ENCODE measurements around the gene BRINP2. TPM values are rescaled to one million over a fixed set of nuclear protein-coding genes. Genes with fewer than 3 reads are reported as not detected.

The BRINP2 gene
- total RNA-seq, 1 experiment from 2014 or later = not detected

- H3K9me3 Mint-ChIP-seq (ENCODE audit: low read depth, unreplicated experiment) = no peaks in the 10 kb centered on the region
- TF ChIP-seq CTCF (IDR thresholded peaks at IDR 0.05; ENCODE audit: unreplicated experiment) = no peak
- intact Hi-C loops (cut with micrococcal nuclease; ENCODE audit: unreplicated experiment) = no loop called here
- no peaks in the 10 kb centered on the region for H3K36me3 Mint-ChIP-seq (ENCODE audit: insufficient read depth, unreplicated experiment)
- no peak overlapping the region for H3K27ac Mint-ChIP-seq (ENCODE audit: unreplicated experiment)
- peaks cover 14% of the 10 kb centered on the region for H3K4me1 Mint-ChIP-seq (ENCODE audit: low read depth, unreplicated experiment)
- BruUV-seq (replicated peaks) = no TSS peak
- CTCF ChIA-PET = interaction anchor here (0.8 kb wide), 1 partner anchor 32 kb away, joined by 3 read pairs; no protein-coding TSS in a partner anchor
- no peak overlapping the region for H3K4me3 Mint-ChIP-seq (ENCODE audit: low read depth, unreplicated experiment)
- no peak for DNase-seq
- peaks cover 35% of the 10 kb centered on the region for H3K27me3 Mint-ChIP-seq (ENCODE audit: unreplicated experiment)
Measured at GRCh38 chr1:177223359-177223758, 52.6 kb downstream of the BRINP2 start.

GRCh38 chr1:177227978-177228692, 57.4 kb downstream of the BRINP2 start:
- CTCF ChIA-PET = interaction anchor here (1.0 kb wide), 1 partner anchor 102 kb away, joined by 3 read pairs; no protein-coding TSS in a partner anchor
- TF ChIP-seq CTCF (IDR thresholded peaks at IDR 0.05; ENCODE audit: unreplicated experiment) = no peak
- Mint-ChIP-seq H3K27ac (ENCODE audit: unreplicated experiment) (no peak overlapping the region), H3K36me3 (ENCODE audit: insufficient read depth, unreplicated experiment) (no peaks in the 10 kb centered on the region), H3K27me3 (ENCODE audit: unreplicated experiment) (peaks cover 30% of the 10 kb centered on the region), H3K4me3 (ENCODE audit: low read depth, unreplicated experiment) (no peak overlapping the region), H3K4me1 (ENCODE audit: low read depth, unreplicated experiment) (no peaks in the 10 kb centered on the region), H3K9me3 (ENCODE audit: low read depth, unreplicated experiment) (no peaks in the 10 kb centered on the region)
- DNase-seq = no peak
- no TSS peak for BruUV-seq (replicated peaks)
- intact Hi-C loops (cut with micrococcal nuclease; ENCODE audit: unreplicated experiment) = no loop called here

GRCh38 chr1:177228693-177229065, 57.9 kb downstream of the BRINP2 start:
- Mint-ChIP-seq H3K4me3 (ENCODE audit: low read depth, unreplicated experiment) (no peak overlapping the region), H3K27ac (ENCODE audit: unreplicated experiment) (no peak overlapping the region), H3K27me3 (ENCODE audit: unreplicated experiment) (peaks cover 27% of the 10 kb centered on the region), H3K9me3 (ENCODE audit: low read depth, unreplicated experiment) (no peaks in the 10 kb centered on the region), H3K36me3 (ENCODE audit: insufficient read depth, unreplicated experiment) (no peaks in the 10 kb centered on the region), H3K4me1 (ENCODE audit: low read depth, unreplicated experiment) (no peaks in the 10 kb centered on the region)
- peak; percentile 18 for TF ChIP-seq CTCF (IDR thresholded peaks at IDR 0.05; ENCODE audit: unreplicated experiment)
- no peak for DNase-seq
- intact Hi-C loops (cut with micrococcal nuclease; ENCODE audit: unreplicated experiment) = no loop called here
- CTCF ChIA-PET = interaction anchor here (1.0 kb wide), 1 partner anchor 102 kb away, joined by 3 read pairs; no protein-coding TSS in a partner anchor
- no TSS peak for BruUV-seq (replicated peaks)

- no peak for TF ChIP-seq CTCF (IDR thresholded peaks at IDR 0.05; ENCODE audit: unreplicated experiment)
- no peak overlapping the region for H3K4me3 Mint-ChIP-seq (ENCODE audit: low read depth, unreplicated experiment)
- intact Hi-C loops (cut with micrococcal nuclease; ENCODE audit: unreplicated experiment) = no loop called here
- no peaks in the 10 kb centered on the region for H3K4me1 Mint-ChIP-seq (ENCODE audit: low read depth, unreplicated experiment)
- CTCF ChIA-PET = no interaction called here
- no peaks in the 10 kb centered on the region for H3K36me3 Mint-ChIP-seq (ENCODE audit: insufficient read depth, unreplicated experiment)
- H3K27me3 Mint-ChIP-seq (ENCODE audit: unreplicated experiment) = peaks cover 29% of the 10 kb centered on the region
- DNase-seq = no peak
- no peak overlapping the region for H3K27ac Mint-ChIP-seq (ENCODE audit: unreplicated experiment)
- no peaks in the 10 kb centered on the region for H3K9me3 Mint-ChIP-seq (ENCODE audit: low read depth, unreplicated experiment)
- BruUV-seq (replicated peaks) = no TSS peak
Measured at GRCh38 chr1:177229781-177230180, 59.0 kb downstream of the BRINP2 start.

Measured in Calu3 (cell line).